A673 (cell line): ENCODE measurements around the gene SP100. TPM values are rescaled to one million over a fixed set of nuclear protein-coding genes. Genes with fewer than 3 reads are reported as not detected.

Experiments
- BruUV-seq: library from RNA; stranded (reverse); fragments of 400-500 nt; replicated peaks from 2 replicates; lab custom pipeline; 2021; lab: Mats Ljungman, UMichigan
- CTCF ChIA-PET: fragments of 300-600 bp; sonication (Branson Sonifier 250); formaldehyde crosslinking; loops from one replicate; lab custom pipeline; 2022; ENCODE audit warnings: antibody characterized with exemption; lab: Charles Lee
- POLR2A ChIA-PET: fragments of 300-600 bp; sonication (Branson Sonifier 250); formaldehyde crosslinking; loops from one replicate; lab custom pipeline; 2022; ENCODE audit warnings: antibody characterized with exemption; ENCODE audit not compliant: low non-redundant PET; lab: Charles Lee
- DNase-seq: peaks from one replicate; pipeline ENCODE4 v3.0.0-alpha.2; 2015; ENCODE audit warnings: low spot score
- H3K27ac ChIP-seq: fragments of 200-600 bp; sonication (generic); 2 replicates; pipeline ENCODE4 v1.5.1; 2016; ENCODE audit warnings: mixed run types, low read depth, mild to moderate bottlenecking, mixed read lengths, antibody characterized with exemption, low read length; ENCODE audit not compliant: poor library complexity, severe bottlenecking
- H3K27me3 ChIP-seq: fragments of 200-600 bp; sonication (generic); replicated peaks from 2 replicates; pipeline ENCODE4 v1.6.1; 2017; ENCODE audit warnings: mixed run types, low read depth, mild to moderate bottlenecking, mixed read lengths, antibody characterized with exemption, low read length; ENCODE audit not compliant: insufficient read depth, poor library complexity
- H3K36me3 ChIP-seq: fragments of 200-600 bp; sonication (generic); 2 replicates; pipeline ENCODE4 v1.6.1; 2016; ENCODE audit warnings: mixed run types, mild to moderate bottlenecking, mixed read lengths, antibody characterized with exemption, low read length; ENCODE audit not compliant: insufficient read depth, poor library complexity, severe bottlenecking
- H3K4me1 ChIP-seq: fragments of 200-600 bp; sonication (generic); 2 replicates; pipeline ENCODE4 v1.6.1; 2017; ENCODE audit warnings: mixed run types, mild to moderate bottlenecking, mixed read lengths, antibody characterized with exemption, low read length; ENCODE audit not compliant: insufficient read depth, poor library complexity, severe bottlenecking
- H3K4me3 ChIP-seq: fragments of 200-600 bp; sonication (generic); 2 replicates; pipeline ENCODE4 v1.5.1; 2016; ENCODE audit warnings: low read depth, mixed run types, mild to moderate bottlenecking, mixed read lengths, low read length; ENCODE audit not compliant: poor library complexity, severe bottlenecking
- H3K9me3 ChIP-seq: fragments of 200-600 bp; sonication (generic); 2 replicates; pipeline ENCODE4 v1.6.1; 2016; ENCODE audit warnings: mixed run types, low read depth, mild to moderate bottlenecking, mixed read lengths, antibody characterized with exemption, low read length; ENCODE audit not compliant: poor library complexity, severe bottlenecking
- CTCF ChIP-seq: fragments of 300-800, 200-600 bp; sonication (generic); conservative IDR thresholded peaks from 2 replicates; pipeline ENCODE4 v1.5.1; 2017; ENCODE audit warnings: low read depth, mild to moderate bottlenecking, antibody characterized with exemption, low read length, moderate library complexity, mixed read lengths
- EZH2 ChIP-seq: fragments of 200-600 bp; sonication (generic); IDR thresholded peaks from 2 replicates; pipeline ENCODE4 v1.6.1; 2017; ENCODE audit warnings: borderline replicate concordance, low read depth, mild to moderate bottlenecking, mixed read lengths, antibody characterized with exemption, low read length; ENCODE audit not compliant: poor library complexity, severe bottlenecking
- intact Hi-C: fragments of 100-400 bp; cut with micrococcal nuclease; formaldehyde crosslinking; loops from one replicate; pipeline ENCODE4 v1.10.0; 2022; ENCODE audit not compliant: unreplicated experiment
- total RNA-seq: library from RNA; stranded (reverse); gene quantifications from 2 replicates; pipeline ENCODE4 v1.2.3, GENCODE V29; 2021

SP100 gene
- total RNA-seq, 1 experiment from 2014 or later = 2.9 TPM

GRCh38 chr2:230520875-230521155 lies 104.8 kb downstream of the SP100 start:
- Histone ChIP-seq H3K27ac (no peak overlapping the region), H3K9me3 (no peaks in the 10 kb centered on the region), H3K4me3 (no peak overlapping the region), H3K27me3 (no peaks in the 10 kb centered on the region), H3K36me3 (no peaks in the 10 kb centered on the region), H3K4me1 (no peaks in the 10 kb centered on the region)
- no peak for TF ChIP-seq CTCF
- no peak for TF ChIP-seq EZH2
- DNase-seq = no peak
- BruUV-seq = no TSS peak
- CTCF ChIA-PET = no interaction called here
- intact Hi-C loops = no loop called here
- POLR2A ChIA-PET = no interaction called here

- TF ChIP-seq EZH2 (no peak), CTCF (no peak)
- no peak for DNase-seq
- no peaks in the 10 kb centered on the region for H3K4me1 ChIP-seq
- intact Hi-C loops = no loop called here
- CTCF ChIA-PET = no interaction called here
- no peak overlapping the region for H3K27ac ChIP-seq
- no peaks in the 10 kb centered on the region for H3K36me3 ChIP-seq
- no TSS peak for BruUV-seq
- H3K4me3 ChIP-seq = no peak overlapping the region
- POLR2A ChIA-PET = no interaction called here
- H3K27me3 ChIP-seq = no peaks in the 10 kb centered on the region
- no peaks in the 10 kb centered on the region for H3K9me3 ChIP-seq
Measured at GRCh38 chr2:230521386-230521785, 105.4 kb downstream of the SP100 start.

GRCh38 chr2:230525682-230526081 lies 109.7 kb downstream of the SP100 start:
- no peak overlapping the region for H3K4me3 ChIP-seq
- CTCF ChIA-PET = no interaction called here
- DNase-seq = no peak
- H3K4me1 ChIP-seq = no peaks in the 10 kb centered on the region
- intact Hi-C loops = no loop called here
- no TSS peak for BruUV-seq
- POLR2A ChIA-PET = no interaction called here
- H3K9me3 ChIP-seq = no peaks in the 10 kb centered on the region
- no peaks in the 10 kb centered on the region for H3K27me3 ChIP-seq
- H3K27ac ChIP-seq = no peak overlapping the region
- no peak for TF ChIP-seq EZH2
- no peak for TF ChIP-seq CTCF
- no peaks in the 10 kb centered on the region for H3K36me3 ChIP-seq
